GM19395 (cell line): ENCODE results near the gene TPCN2.

Experiments
- ATAC-seq: cut with Tn5 transposase; IDR thresholded peaks from one replicate; pipeline ENCODE4 v1.9.1; 2021; ENCODE audit warnings: mild to moderate bottlenecking, moderate library complexity; ENCODE audit not compliant: unreplicated experiment

TPCN2 gene

DNA sequence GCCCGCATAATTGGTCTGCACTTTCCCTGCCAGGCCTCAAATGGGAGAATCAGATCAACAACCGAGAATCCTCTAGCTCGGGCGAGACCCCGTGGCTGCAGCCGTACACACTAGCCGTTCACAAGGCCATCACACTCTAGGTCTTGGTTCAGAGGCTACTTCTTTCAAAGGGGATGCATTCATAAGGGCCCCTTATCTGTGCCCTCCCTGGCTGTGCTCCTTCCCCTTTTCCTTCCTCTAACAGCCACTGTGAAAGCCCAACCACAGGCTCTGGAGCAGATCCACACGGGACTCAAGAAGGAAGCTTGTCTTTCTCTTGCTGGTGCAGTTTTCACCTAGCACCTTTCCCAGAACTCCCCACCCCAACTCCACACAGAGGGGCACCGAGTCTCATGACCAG lies 131.5 kb downstream of the TPCN2 start:
- no peak for ATAC-seq

DNA sequence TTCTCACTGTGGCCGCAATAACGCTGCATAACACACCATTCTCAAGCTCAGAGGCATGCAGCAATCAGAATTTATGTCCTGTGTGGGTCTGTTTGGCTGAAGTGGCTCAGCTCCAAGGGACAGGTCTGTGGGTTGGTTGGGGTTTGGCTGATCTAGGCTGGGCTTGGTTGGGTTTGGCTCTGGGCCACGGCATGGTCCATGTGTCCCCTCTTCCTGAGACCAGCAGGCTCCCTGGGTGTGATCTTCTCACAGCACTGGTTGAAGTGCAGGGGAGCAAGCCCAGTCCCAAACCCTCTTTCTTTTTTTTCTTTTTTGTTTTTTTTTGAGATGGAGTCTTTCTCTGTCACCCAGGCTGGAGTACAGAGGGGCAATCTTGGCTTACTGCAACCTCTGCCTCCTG lies 132.0 kb downstream of the TPCN2 start:
- ATAC-seq, result no peak

DNA sequence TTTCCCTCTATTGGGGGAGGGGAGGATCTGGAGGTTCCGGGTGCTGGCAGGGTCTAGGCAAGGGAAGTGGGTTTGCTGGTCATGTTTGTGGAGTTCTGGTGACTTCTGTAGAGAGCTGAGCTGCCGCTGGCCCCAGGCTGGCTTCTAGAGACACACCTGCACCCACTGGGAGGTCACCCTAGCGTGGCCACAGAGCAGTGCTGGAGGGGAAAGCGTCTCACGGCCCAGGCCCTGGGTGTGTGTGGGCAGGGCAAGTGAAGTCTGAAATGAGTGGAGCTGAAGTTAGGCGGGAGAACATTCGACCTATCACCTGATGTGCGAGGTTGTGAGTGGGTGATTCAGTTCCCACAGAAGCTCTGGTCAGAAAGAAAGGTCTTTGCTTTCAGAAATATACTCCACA lies 134.9 kb downstream of the TPCN2 start:
- no peak for ATAC-seq
